CD4-positive, alpha-beta T cell treated with Interleukin-4 for 1 hour (primary cell): ENCODE measurements around the gene TNP1.

Source experiments
- DNase-seq, 2 donors: peaks; one replicate each; pipeline ENCODE4 v3.0.0-alpha.2; 2020 to 2022

TNP1 gene

GRCh38 chr2:216837740-216838139, 22.1 kb downstream of the TNP1 start:
- DNase-seq = no peak

- no peak for DNase-seq
These were observed 26.8 kb downstream of the TNP1 start for GRCh38 chr2:216833061-216833460.

- DNase-seq = no peak
These were observed 29.5 kb downstream of the TNP1 start for GRCh38 chr2:216830346-216830745.

GRCh38 chr2:216829533-216829932, 30.3 kb downstream of the TNP1 start:
- no peak for DNase-seq

- DNase-seq = no peak
These were observed 32.7 kb downstream of the TNP1 start for GRCh38 chr2:216827073-216827720.

- no peak for DNase-seq
These were observed 37.4 kb downstream of the TNP1 start for GRCh38 chr2:216822470-216822869.

- DNase-seq = no peak
These were observed 39.2 kb downstream of the TNP1 start for GRCh38 chr2:216820709-216821108.

GRCh38 chr2:216819766-216820165, 40.1 kb downstream of the TNP1 start:
- no peak for DNase-seq

- no peak for DNase-seq
These were observed 40.8 kb downstream of the TNP1 start for GRCh38 chr2:216819055-216819454.

GRCh38 chr2:216810399-216811160, 49.3 kb downstream of the TNP1 start:
- no peak for DNase-seq
